ENCODE results near the gene AGO4. TPM values are rescaled to one million over a fixed set of nuclear protein-coding genes. Genes with fewer than 3 reads are reported as not detected.
"Not testable (repeated sequence)": the region's sequence is repeated elsewhere in the genome, so short reads cannot be mapped to it uniquely, and the experiment has no call there.

AGO4 gene
- total RNA-seq, 1 experiment from 2014 or later = 14.8 TPM

DNA sequence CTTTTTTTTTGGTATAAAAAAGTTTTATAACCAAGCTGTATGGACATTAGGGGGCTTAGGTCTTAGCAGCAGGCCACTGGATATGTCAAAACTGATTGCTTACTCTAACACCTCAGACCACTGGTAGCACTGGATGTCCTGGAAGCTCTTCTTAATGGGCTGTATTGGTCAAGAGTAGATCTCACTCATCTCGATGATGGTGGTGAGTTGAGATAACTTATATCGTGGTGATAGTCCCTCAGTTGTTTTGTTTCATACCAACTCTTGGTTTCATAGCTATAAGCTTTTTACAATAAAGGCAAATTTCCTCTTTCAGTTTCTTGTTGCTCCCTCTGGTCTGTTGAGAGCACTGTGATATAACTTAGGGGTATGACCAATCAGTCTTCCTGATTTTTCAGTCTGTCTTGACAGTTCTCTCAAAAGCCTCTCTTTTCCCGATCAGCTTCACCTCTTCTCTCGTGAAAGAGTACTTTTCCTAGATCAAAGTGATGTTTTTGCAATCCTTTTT is 65.5 kb downstream of the AGO4 start:
- DNase-seq (ENCODE audit: low read depth, low spot score) (no peak), ATAC-seq (no peak)
- TF ChIP-seq POLR2AphosphoS5 (IDR thresholded peaks at IDR 0.05; ENCODE audit: low read depth, low read length) (no peak), REST (IDR thresholded peaks at IDR 0.05; ENCODE audit: insufficient read depth in 1 of 2, low read depth in 2 of 2, low read length in 1 of 2) (no peak), SIN3A (IDR thresholded peaks at IDR 0.05; ENCODE audit: borderline replicate concordance, insufficient read depth, low read depth, low read length) (no peak), TCF7L2 (IDR thresholded peaks at IDR 0.05; ENCODE audit: low read depth, low read length) (no peak)
- TF ChIP-seq, protein P1, sequence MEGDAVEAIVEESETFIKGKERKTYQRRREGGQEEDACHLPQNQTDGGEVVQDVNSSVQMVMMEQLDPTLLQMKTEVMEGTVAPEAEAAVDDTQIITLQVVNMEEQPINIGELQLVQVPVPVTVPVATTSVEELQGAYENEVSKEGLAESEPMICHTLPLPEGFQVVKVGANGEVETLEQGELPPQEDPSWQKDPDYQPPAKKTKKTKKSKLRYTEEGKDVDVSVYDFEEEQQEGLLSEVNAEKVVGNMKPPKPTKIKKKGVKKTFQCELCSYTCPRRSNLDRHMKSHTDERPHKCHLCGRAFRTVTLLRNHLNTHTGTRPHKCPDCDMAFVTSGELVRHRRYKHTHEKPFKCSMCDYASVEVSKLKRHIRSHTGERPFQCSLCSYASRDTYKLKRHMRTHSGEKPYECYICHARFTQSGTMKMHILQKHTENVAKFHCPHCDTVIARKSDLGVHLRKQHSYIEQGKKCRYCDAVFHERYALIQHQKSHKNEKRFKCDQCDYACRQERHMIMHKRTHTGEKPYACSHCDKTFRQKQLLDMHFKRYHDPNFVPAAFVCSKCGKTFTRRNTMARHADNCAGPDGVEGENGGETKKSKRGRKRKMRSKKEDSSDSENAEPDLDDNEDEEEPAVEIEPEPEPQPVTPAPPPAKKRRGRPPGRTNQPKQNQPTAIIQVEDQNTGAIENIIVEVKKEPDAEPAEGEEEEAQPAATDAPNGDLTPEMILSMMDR (IDR thresholded peaks at IDR 0.05) = no peak
- POLR2A ChIA-PET = no interaction called here
- intact Hi-C loops (cut with micrococcal nuclease; ENCODE audit: unreplicated experiment) = no loop called here
- H3K36me3 ChIP-seq (ENCODE audit: control insufficient read depth, insufficient read depth, low read length) = no peaks in the 10 kb centered on the region
- no TSS peak for BruUV-seq (replicated peaks)
- H3K4me3 ChIP-seq (ENCODE audit: low read depth in 2 of 2, low read length in 2 of 2) = no peak overlapping the region
- in situ Hi-C loops (cut with HindIII; ENCODE audit: low pct_unique_long_range_greater_than_20kb, low sequenced_read_pairs) = no loop called here
- no peaks in the 10 kb centered on the region for H3K4me1 ChIP-seq (ENCODE audit: control insufficient read depth, insufficient read depth, low read length)
- no peak overlapping the region for H3K27ac ChIP-seq (ENCODE audit: low read length)
- no peaks in the 10 kb centered on the region for H3K9me3 ChIP-seq (ENCODE audit: control insufficient read depth, insufficient read depth, low read depth, low read length)
- no peaks in the 10 kb centered on the region for H3K27me3 ChIP-seq (ENCODE audit: control insufficient read depth, insufficient read depth, low read length)
- CTCF ChIA-PET = no interaction called here

DNA sequence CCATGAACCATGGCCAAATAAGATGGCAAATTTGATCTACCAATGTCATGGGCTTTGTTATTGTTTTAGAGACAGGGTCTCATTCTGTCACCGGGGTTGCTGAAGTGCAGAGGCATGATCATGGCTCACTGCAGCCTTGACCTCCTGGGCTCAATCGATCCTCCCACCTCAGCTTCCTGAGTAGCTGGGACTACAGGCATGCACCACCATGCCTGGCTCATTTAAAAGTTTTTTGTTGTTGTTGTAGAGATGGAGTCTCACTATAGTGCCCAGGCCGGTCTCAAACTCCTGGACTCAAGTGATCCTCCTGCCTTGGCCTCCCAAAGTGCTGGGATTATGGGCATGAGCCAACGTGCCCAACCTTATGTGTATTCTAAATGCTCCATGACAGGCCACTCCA is 66.3 kb downstream of the AGO4 start:
- H3K27me3 ChIP-seq (ENCODE audit: control insufficient read depth, insufficient read depth, low read length); BruUV-seq (replicated peaks); ATAC-seq; H3K9me3 ChIP-seq (ENCODE audit: control insufficient read depth, insufficient read depth, low read depth, low read length); intact Hi-C loops (cut with micrococcal nuclease; ENCODE audit: unreplicated experiment); H3K4me3 ChIP-seq (ENCODE audit: low read depth in 2 of 2, low read length in 2 of 2); H3K27ac ChIP-seq (ENCODE audit: low read length); H3K4me1 ChIP-seq (ENCODE audit: control insufficient read depth, insufficient read depth, low read length); POLR2A ChIA-PET; H3K36me3 ChIP-seq (ENCODE audit: control insufficient read depth, insufficient read depth, low read length); in situ Hi-C loops (cut with HindIII; ENCODE audit: low pct_unique_long_range_greater_than_20kb, low sequenced_read_pairs); CTCF ChIA-PET; DNase-seq (ENCODE audit: low read depth, low spot score): not testable (repeated sequence)

GRCh38 chr1:35876988-35877387 is 69.2 kb downstream of the AGO4 start:
- no peak for ATAC-seq
- Histone ChIP-seq H3K4me1 (ENCODE audit: control insufficient read depth, insufficient read depth, low read length) (no peaks in the 10 kb centered on the region), H3K27me3 (ENCODE audit: control insufficient read depth, insufficient read depth, low read length) (no peaks in the 10 kb centered on the region), H3K4me3 (ENCODE audit: low read depth in 2 of 2, low read length in 2 of 2) (no peak overlapping the region), H3K27ac (ENCODE audit: low read length) (no peak overlapping the region), H3K9me3 (ENCODE audit: control insufficient read depth, insufficient read depth, low read depth, low read length) (no peaks in the 10 kb centered on the region), H3K36me3 (ENCODE audit: control insufficient read depth, insufficient read depth, low read length) (no peaks in the 10 kb centered on the region)
- no peak for TF ChIP-seq TCF7L2 (IDR thresholded peaks at IDR 0.05; ENCODE audit: low read depth, low read length)
- TF ChIP-seq REST (IDR thresholded peaks at IDR 0.05; ENCODE audit: insufficient read depth in 1 of 2, low read depth in 2 of 2, low read length in 1 of 2) = peak; percentile 92 to 94
- in situ Hi-C loops (cut with HindIII; ENCODE audit: low pct_unique_long_range_greater_than_20kb, low sequenced_read_pairs) = no loop called here
- BruUV-seq (replicated peaks) = no TSS peak
- no peak for DNase-seq (ENCODE audit: low read depth, low spot score)
- ChIA-PET POLR2A (no interaction called here), CTCF (interaction anchor here (0.6 kb wide), 1 partner anchor 118 kb away, joined by 6 read pairs; no protein-coding TSS in a partner anchor)
- intact Hi-C loops (cut with micrococcal nuclease; ENCODE audit: unreplicated experiment) = no loop called here

All from Panc1 (cell line).